Naive thymus-derived CD8-positive, alpha-beta T cell (primary cell): ENCODE measurements around the gene TSPAN4. TPM values are rescaled to one million over a fixed set of nuclear protein-coding genes. Genes with fewer than 3 reads are reported as not detected.
A peak's percentile ranks its signal among the peaks of the same experiment; 100 is the strongest.

Experiments
- ATAC-seq, 2 donors: fragments of 150-1000 bp; cut with Tn5 transposase in 1 of 2; sonication (Bioruptor Pico), chemical (Tn5 transposase) in 1 of 2; 1 replicate in 1 of 2; 2 replicates in 1 of 2; pipeline ENCODE4 v1.10.0; 2021; ENCODE audit warnings: mild to moderate bottlenecking in 2 of 2, moderate library complexity in 2 of 2
- POLR2A ChIA-PET: fragments of 350-600 bp; sonication (Branson Sonifier 250); formaldehyde crosslinking; loops from one replicate; lab custom pipeline; 2021; ENCODE audit warnings: antibody characterized with exemption; lab: Charles Lee
- DNase-seq, 10 donors: peaks; one replicate each; pipeline versions ENCODE4 v3.0.0 to v3.0.0-alpha.2; 2020 to 2022
- H3K27ac Mint-ChIP-seq, 10 donors: one replicate each; pipeline ENCODE4 v1.8.0; 2020 to 2022; ENCODE audit warnings: mild to moderate bottlenecking in 10 of 10, mixed read lengths in 10 of 10, moderate library complexity in 4 of 10, inconsistent platforms in 1 of 10
- H3K27me3 Mint-ChIP-seq, 5 donors: one replicate each; pipeline ENCODE4 v1.8.0; 2021 to 2022; ENCODE audit warnings: mixed read lengths in 5 of 5
- H3K36me3 Mint-ChIP-seq, 3 donors: one replicate each; pipeline ENCODE4 v1.8.0; 2020 to 2022; ENCODE audit warnings: mixed read lengths in 3 of 3, mild to moderate bottlenecking in 2 of 3, inconsistent platforms in 1 of 3
- H3K4me1 Mint-ChIP-seq, 4 donors: one replicate each; pipeline ENCODE4 v1.8.0; 2021 to 2022; ENCODE audit warnings: mixed read lengths in 4 of 4
- H3K4me3 Mint-ChIP-seq, 10 donors: one replicate each; pipeline ENCODE4 v1.8.0; 2020 to 2022; ENCODE audit warnings: mild to moderate bottlenecking in 10 of 10, mixed read lengths in 10 of 10, moderate library complexity in 6 of 10, inconsistent platforms in 1 of 10
- H3K9me3 Mint-ChIP-seq, 9 donors: one replicate each; pipeline ENCODE4 v1.8.0; 2020 to 2022; ENCODE audit warnings: mixed read lengths in 9 of 9, mild to moderate bottlenecking in 3 of 9, inconsistent platforms in 1 of 9, moderate library complexity in 1 of 9
- polyA plus RNA-seq, 3 donors: library from polyadenylated mRNA; unstranded; fragments of 300-500 nt; fragmentation: Illumina TruSeq; gene quantifications; one replicate each; pipeline ENCODE4 v1.2.3, GENCODE V29; 2021
- total RNA-seq, 8 experiments: library from RNA in 2 of 8; stranded (reverse) in 2 of 8; gene quantifications; one replicate each; pipeline ENCODE4 v1.2.3 and lab custom pipeline; 2021 to 2026

The TSPAN4 gene
- total and polyA plus RNA-seq, 5 experiments from 2014 or later: 6.0 to 12.8 (median 8.3) TPM

DNA sequence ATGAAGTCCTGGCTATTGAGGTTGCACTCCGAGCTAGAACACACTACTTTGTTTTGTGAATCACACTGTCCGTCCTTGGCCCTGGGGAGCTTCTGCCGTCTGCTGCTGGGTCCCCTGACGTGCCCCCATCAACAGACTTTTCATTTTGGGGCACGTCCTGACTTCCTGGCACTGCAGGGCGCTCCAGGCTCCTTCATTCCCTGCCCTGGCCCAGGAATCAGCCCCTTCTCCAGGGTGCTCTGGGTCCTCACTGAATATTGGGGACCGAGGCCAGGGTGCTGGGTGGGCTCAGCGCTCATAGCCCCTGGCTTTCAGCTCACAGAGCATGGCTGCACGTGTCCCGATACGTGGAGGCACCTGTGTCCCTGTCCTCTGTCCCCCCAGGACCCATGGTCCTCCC, 22.2 kb downstream of the TSPAN4 start:
- Mint-ChIP-seq H3K27ac (peak overlapping the region in 1 of 10 donors; percentile 41), H3K4me1 (peaks cover 0 to 1% (median under 1%) of the 10 kb centered on the region in 4 donors), H3K27me3 (no peaks in the 10 kb centered on the region), H3K9me3 (no peaks in the 10 kb centered on the region), H3K36me3 (peaks cover 0 to 5% (median 0%) of the 10 kb centered on the region in 3 donors), H3K4me3 (no peak overlapping the region)
- DNase-seq: no peak
- POLR2A ChIA-PET: interaction anchor here (0.6 kb wide), 1 partner anchor 108 kb away, joined by 5 read pairs; no protein-coding TSS in a partner anchor
- ATAC-seq: no peak

DNA sequence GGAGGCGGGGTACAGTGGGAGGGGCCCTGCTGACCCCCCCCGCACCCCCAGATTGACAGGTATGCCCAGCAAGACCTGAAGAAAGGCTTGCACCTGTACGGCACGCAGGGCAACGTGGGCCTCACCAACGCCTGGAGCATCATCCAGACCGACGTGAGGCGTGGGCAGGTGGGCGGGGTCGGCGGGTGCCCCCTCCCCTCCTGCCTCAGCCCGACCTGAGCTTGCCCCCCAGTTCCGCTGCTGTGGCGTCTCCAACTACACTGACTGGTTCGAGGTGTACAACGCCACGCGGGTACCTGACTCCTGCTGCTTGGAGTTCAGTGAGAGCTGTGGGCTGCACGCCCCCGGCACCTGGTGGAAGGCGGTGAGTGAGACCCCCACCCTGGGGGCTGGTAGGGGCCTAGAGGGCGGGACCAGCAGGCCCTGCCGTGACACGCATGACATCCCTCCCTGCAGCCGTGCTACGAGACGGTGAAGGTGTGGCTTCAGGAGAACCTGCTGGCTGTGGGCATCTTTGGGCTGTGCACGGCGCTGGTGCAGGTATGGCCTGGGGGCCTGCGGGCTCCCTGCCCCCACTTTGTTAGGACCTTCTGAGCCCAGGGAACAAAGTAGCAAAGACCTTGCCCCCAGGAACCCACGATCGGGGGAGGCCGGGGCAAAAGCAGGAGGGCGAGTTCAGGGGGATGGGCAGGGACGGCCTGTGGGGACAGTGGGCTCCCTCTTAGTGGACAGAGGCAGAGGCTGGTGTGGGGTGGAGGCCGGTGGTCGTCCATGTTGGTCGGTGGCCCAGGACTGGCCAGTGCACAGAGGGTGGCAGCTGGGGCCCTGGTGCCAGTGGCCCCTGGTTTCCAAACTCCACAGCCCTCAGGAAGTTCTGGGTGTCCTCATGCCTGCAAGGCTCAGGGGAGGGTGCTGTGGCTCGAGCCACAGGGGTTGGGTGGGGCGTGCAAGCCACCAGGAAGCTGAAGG, 23.1 kb downstream of the TSPAN4 start:
- DNase-seq (no peak), ATAC-seq (no peak)
- H3K27ac Mint-ChIP-seq: no peak overlapping the region
- H3K4me3 Mint-ChIP-seq: no peak overlapping the region
- no peaks in the 10 kb centered on the region for H3K9me3 Mint-ChIP-seq
- no peaks in the 10 kb centered on the region for H3K27me3 Mint-ChIP-seq
- POLR2A ChIA-PET: interaction anchor here (0.6 kb wide), 1 partner anchor 28 kb away, joined by 3 read pairs; no protein-coding TSS in a partner anchor
- H3K4me1 Mint-ChIP-seq: peaks cover 0 to 1% (median 0%) of the 10 kb centered on the region in 4 donors
- H3K36me3 Mint-ChIP-seq: peaks cover 0 to 5% (median 0%) of the 10 kb centered on the region in 3 donors

DNA sequence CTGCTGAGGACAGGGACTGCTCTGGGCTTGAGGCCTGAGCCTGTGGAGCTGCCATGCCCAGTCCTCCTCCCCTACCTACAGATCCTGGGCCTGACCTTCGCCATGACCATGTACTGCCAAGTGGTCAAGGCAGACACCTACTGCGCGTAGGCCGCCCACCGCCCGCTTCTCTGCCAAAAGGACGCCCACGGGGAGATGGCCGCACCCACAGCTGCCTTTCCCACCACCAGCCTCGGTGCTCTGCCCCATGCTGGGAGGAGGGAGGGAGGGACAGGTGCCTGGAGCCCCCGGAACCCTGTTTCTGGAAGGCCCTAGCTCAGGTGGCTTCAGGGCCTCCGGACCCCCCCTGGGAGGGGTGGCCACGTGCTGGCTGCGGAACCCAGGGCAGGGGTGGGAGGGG, 23.8 kb downstream of the TSPAN4 start:
- H3K4me3 Mint-ChIP-seq: no peak overlapping the region
- H3K27me3 Mint-ChIP-seq: no peaks in the 10 kb centered on the region
- no peaks in the 10 kb centered on the region for H3K9me3 Mint-ChIP-seq
- ATAC-seq (no peak), DNase-seq (no peak)
- peaks cover 0 to 5% (median 0%) of the 10 kb centered on the region in 3 donors for H3K36me3 Mint-ChIP-seq
- POLR2A ChIA-PET: interaction anchor here (0.6 kb wide), 1 partner anchor 27 kb away, joined by 3 read pairs; no protein-coding TSS in a partner anchor
- H3K4me1 Mint-ChIP-seq: peaks cover 0 to 1% (median 0%) of the 10 kb centered on the region in 4 donors
- peak overlapping the region in 1 of 10 donors; percentile 40 for H3K27ac Mint-ChIP-seq

DNA sequence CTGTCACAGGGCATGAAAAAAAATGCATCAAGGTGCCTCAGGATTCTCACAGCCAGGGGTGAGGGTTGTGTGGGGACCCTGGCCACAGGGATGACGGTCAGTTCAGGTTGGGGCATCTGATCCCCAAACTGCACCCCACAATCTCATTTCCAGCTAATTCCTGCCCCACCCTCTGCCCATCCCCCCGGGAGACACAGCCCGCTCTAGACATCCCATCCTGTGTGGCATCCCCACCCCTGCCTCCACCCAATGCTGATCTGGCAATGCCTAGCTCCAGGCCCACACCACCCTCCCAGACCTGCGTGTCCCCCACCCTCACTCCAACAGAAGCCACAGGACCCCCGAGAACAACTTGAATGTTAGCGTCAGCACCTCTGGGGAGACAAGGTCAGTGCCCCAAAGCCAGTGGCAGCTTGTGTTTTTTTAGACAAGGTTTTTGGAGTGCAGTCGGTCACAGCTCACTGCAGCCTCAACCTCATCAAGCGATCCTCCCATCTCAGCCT, 25.3 kb downstream of the TSPAN4 start:
- H3K36me3 Mint-ChIP-seq: peaks cover 0 to 5% (median 0%) of the 10 kb centered on the region in 3 donors

DNA sequence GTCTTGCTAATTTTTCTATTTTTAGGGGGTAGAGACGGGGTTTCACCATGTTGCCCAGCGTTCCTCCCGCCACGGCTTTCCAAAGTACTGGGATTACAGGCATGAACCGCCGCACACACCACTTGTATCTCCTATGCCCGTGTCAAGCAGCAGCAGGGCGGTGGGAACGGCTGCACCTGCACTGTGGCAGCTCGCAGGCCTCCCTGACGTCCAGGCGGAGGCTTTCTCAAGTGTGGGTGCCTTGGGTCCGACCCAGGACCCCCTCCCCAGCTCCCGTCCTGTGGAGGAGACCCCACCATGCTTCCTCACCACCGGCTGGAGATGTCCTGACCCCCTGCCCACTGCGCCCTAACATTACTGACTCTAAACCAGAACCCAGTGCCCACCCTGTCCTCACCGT, 25.7 kb downstream of the TSPAN4 start:
- no peak overlapping the region for H3K4me3 Mint-ChIP-seq
- H3K27ac Mint-ChIP-seq: no peak overlapping the region
- no peaks in the 10 kb centered on the region for H3K27me3 Mint-ChIP-seq
- H3K4me1 Mint-ChIP-seq: no peaks in the 10 kb centered on the region
- no peaks in the 10 kb centered on the region for H3K9me3 Mint-ChIP-seq
- POLR2A ChIA-PET: no interaction called here
- ATAC-seq (no peak), DNase-seq (no peak)
- H3K36me3 Mint-ChIP-seq: peaks cover 0 to 5% (median 0%) of the 10 kb centered on the region in 3 donors

More for the DNA sequence above, 25.3 kb downstream of the TSPAN4 start:
- POLR2A ChIA-PET: no interaction called here
- Mint-ChIP-seq H3K9me3 (no peaks in the 10 kb centered on the region), H3K4me3 (no peak overlapping the region), H3K27me3 (no peaks in the 10 kb centered on the region), H3K4me1 (no peaks in the 10 kb centered on the region), H3K27ac (peak overlapping the region in 1 of 10 donors; percentile 6)
- ATAC-seq (no peak), DNase-seq (no peak)

DNA sequence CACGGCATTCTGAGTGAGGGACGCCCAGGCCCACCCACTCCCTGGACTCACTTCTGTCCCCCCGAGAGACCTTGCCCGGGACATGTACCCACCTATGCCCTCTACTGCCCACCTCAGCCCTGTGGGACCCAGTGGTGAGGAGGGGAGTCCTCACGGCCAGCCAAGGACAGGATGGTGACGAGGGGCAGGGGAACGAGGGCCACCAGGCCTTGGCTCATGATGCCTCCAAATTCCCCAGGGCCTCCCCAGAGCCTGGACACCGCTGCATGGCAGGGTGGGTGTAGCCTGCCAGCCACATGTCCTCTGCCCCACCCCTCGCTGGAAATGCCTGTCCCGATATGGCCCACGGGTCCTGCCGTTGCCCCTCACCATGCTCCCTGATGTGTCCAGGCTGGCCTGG, 26.1 kb downstream of the TSPAN4 start:
- H3K27me3 Mint-ChIP-seq: no peaks in the 10 kb centered on the region
- H3K36me3 Mint-ChIP-seq: peaks cover 0 to 5% (median 1%) of the 10 kb centered on the region in 3 donors
- DNase-seq (no peak), ATAC-seq (no peak)
- no peaks in the 10 kb centered on the region for H3K9me3 Mint-ChIP-seq
- H3K27ac Mint-ChIP-seq: no peak overlapping the region
- POLR2A ChIA-PET: no interaction called here
- H3K4me3 Mint-ChIP-seq: no peak overlapping the region
- H3K4me1 Mint-ChIP-seq: peaks cover 0 to 2% (median 0%) of the 10 kb centered on the region in 4 donors

DNA sequence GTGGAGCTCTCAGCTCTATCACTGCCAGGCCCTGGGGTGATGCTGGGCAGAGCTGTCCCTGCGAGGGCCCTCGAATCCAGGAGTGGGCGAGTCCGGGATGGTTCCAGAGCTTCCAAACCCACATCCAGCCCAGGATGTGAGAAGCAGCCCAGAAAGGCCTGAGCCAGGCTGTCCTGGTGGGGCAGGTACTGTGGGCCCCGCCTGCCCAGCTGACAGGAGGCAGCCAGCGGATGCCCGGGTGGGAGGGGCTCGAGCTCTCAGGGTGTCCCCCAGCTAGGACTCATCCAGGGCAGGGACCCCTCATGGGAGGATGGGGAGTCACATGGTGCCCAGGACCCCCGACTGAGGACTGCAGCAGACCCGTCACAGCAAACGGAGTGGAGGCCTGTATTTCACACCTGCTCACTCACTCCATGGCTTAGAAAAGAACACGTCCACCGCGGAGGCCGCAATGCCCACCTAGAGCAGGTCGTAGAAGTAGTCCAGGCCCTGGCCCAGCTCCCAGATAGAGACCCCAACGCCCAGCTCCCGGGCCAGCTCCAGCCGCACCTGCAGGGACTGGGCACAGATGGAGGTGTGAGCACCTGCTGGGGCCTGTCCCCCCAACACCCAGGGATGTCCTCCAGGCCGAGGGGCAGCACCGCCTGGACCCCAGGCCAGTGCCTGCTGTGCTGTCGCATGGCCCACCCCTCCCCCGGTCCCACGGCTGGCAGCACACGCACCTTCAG, 26.9 kb downstream of the TSPAN4 start:
- Mint-ChIP-seq H3K9me3 (no peaks in the 10 kb centered on the region), H3K4me3 (no peak overlapping the region), H3K27me3 (no peaks in the 10 kb centered on the region), H3K27ac (no peak overlapping the region), H3K4me1 (peaks cover 0 to 2% (median 0%) of the 10 kb centered on the region in 4 donors), H3K36me3 (peaks cover 0 to 6% (median 3%) of the 10 kb centered on the region in 3 donors)
- ATAC-seq: no peak
- POLR2A ChIA-PET: no interaction called here
- DNase-seq: no peak

DNA sequence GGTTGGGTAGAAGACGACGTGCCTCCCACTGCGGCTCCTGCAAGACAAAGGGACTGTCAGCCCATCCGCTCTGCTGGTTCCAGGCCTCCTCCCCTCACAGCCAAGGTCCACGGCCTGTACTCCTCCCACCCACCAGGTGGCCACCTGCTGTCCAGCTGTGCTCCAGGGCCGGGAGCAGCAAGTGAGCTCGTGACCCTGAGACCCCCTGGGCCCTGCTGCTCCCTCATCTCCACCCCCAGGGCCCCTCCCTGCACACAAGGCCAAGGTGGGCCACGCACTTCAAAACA, 27.4 kb downstream of the TSPAN4 start:
- Mint-ChIP-seq H3K27me3 (no peaks in the 10 kb centered on the region), H3K9me3 (no peaks in the 10 kb centered on the region), H3K4me3 (no peak overlapping the region), H3K4me1 (peaks cover 0 to 2% (median 0%) of the 10 kb centered on the region in 4 donors), H3K27ac (no peak overlapping the region), H3K36me3 (peaks cover 0 to 6% (median 3%) of the 10 kb centered on the region in 3 donors)
- POLR2A ChIA-PET: no interaction called here
- ATAC-seq (no peak), DNase-seq (no peak)

DNA sequence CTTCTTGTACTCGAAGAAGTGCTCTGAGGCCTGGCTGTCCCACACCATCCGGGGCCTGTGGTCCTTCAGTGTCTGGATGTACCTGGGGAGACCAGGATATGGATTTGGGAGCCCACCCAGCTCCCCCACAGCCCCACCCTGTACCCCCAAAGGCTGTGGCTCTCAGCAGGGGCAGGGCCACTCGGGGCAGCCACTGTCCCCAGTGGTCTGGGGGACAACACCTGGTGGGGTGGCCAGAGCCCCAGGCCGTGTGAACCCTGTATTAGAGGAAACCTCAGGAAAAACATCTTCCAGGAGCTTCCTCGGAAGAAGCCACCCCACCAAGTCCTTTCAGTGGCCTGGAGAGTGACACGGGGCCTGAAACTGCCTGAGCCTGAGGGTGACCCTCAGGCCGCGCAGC, 27.8 kb downstream of the TSPAN4 start:
- H3K27ac Mint-ChIP-seq: no peak overlapping the region
- H3K9me3 Mint-ChIP-seq: no peaks in the 10 kb centered on the region
- H3K4me1 Mint-ChIP-seq: peaks cover 0 to 2% (median 0%) of the 10 kb centered on the region in 4 donors
- DNase-seq (no peak), ATAC-seq (no peak)
- no peaks in the 10 kb centered on the region for H3K27me3 Mint-ChIP-seq
- POLR2A ChIA-PET: no interaction called here
- H3K4me3 Mint-ChIP-seq: no peak overlapping the region
- H3K36me3 Mint-ChIP-seq: peaks cover 0 to 7% (median 3%) of the 10 kb centered on the region in 3 donors

DNA sequence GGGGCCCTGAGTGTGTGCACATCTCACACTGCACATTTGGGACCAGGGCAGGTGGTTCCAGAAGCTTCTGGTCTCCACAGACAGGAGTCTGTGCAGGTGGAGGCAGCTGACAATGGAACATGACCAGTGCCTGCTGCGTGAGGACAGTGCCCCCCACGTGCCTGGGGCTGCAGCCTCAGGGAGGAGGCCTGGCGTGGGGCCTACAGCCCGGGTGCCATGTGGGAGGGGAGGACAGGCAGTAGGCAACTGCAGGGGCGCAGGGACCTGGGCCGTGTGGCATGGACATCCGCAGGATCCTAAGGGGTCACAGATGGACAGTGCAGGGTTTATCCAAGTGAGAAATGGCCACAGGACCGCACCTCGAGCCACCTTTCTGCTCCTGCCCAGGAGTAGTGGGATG, 28.8 kb downstream of the TSPAN4 start:
- Mint-ChIP-seq H3K4me1 (peaks cover 0 to 4% (median 0%) of the 10 kb centered on the region in 4 donors), H3K36me3 (peaks cover 0 to 14% (median 3%) of the 10 kb centered on the region in 3 donors), H3K27me3 (no peaks in the 10 kb centered on the region), H3K9me3 (no peaks in the 10 kb centered on the region), H3K27ac (no peak overlapping the region), H3K4me3 (no peak overlapping the region)
- POLR2A ChIA-PET: no interaction called here
- DNase-seq (no peak), ATAC-seq (no peak)

DNA sequence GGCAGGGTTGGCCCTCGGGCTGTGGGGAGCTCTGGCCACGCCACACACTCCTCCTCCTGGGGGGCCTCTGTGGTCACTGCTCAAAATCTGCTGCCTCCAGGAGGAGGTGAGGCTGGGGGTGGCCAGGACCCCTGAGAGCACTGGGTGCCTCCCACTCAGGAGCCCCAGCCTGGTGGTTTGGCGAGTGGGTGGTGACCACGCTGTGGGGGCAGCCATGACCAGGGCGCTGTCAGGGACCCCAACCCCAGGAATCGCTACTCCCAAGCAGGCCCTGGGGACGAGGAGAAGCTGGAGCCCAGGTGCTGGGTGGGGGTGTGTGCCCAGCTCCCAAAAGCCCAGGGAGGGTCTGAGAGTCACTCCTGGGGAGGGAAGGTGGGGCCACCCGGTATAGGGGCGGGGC, 30.1 kb downstream of the TSPAN4 start:
- no peak for ATAC-seq
- Mint-ChIP-seq H3K36me3 (peaks cover 0 to 16% (median 4%) of the 10 kb centered on the region in 3 donors), H3K27me3 (no peaks in the 10 kb centered on the region), H3K27ac (no peak overlapping the region), H3K9me3 (no peaks in the 10 kb centered on the region), H3K4me3 (no peak overlapping the region), H3K4me1 (peaks cover 0 to 4% (median 0%) of the 10 kb centered on the region in 4 donors)
- POLR2A ChIA-PET: no interaction called here
- DNase-seq: no peak

DNA sequence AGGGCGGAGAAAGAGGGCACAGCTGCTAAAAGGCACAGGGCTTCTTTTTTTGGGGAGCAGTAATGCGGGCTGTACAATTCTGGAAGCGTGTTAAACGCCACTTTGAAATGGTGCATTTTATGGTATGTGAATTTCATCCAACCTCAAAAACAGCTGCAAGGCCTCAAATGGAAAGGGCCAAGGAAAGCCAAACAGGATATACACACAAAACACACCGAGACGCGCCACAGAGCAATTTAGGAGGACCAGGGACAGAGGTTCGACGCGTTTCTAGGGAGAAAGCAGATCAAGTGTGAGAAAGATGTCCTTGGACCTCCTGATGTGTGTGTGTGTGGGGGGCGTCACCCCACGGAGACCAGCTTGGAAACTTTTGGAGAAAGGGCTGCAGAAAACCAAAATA, 31.1 kb downstream of the TSPAN4 start:
- DNase-seq (no peak), ATAC-seq (no peak)
- no peak overlapping the region for H3K4me3 Mint-ChIP-seq
- H3K36me3 Mint-ChIP-seq: peaks cover 0 to 13% (median 5%) of the 10 kb centered on the region in 3 donors
- POLR2A ChIA-PET: no interaction called here
- no peaks in the 10 kb centered on the region for H3K27me3 Mint-ChIP-seq
- H3K27ac Mint-ChIP-seq: peak overlapping the region in 1 of 10 donors; percentile 62
- H3K9me3 Mint-ChIP-seq: no peaks in the 10 kb centered on the region
- peaks cover 0 to 4% (median 0%) of the 10 kb centered on the region in 4 donors for H3K4me1 Mint-ChIP-seq
